Heart left ventricle (tissue), 16 donors: ENCODE data around the gene STRAP. TPM values are rescaled to one million over a fixed set of nuclear protein-coding genes. Genes with fewer than 3 reads are reported as not detected.
A peak's percentile ranks its signal among the peaks of the same experiment; 100 is the strongest.

ENCODE experiments used
- ATAC-seq, 4 donors: fragments of 200-7000 bp; cut with Tn5 transposase; one replicate each; pipeline ENCODE4 v1.9.1; 2020 to 2022; ENCODE audit warnings: moderate library complexity in 4 of 4, mild to moderate bottlenecking in 3 of 4, moderate number of reproducible peaks in 1 of 4
- DNase-seq, 5 donors: peaks; one replicate each; pipeline ENCODE4 v3.0.0-alpha.2; 2020
- H3K27ac ChIP-seq, 12 donors: fragments of 200-600 bp; sonication (generic) in 4 of 12; one replicate each; pipeline versions ENCODE4 v1.5.0 to v1.8.0; 2016 to 2022; ENCODE audit warnings: mild to moderate bottlenecking in 2 of 12
- H3K27me3 ChIP-seq, 9 donors: fragments of 200-600 bp; sonication (generic) in 2 of 9; one replicate each; pipeline versions ENCODE4 v1.5.1 to v1.8.0; 2016 to 2022; ENCODE audit warnings: mild to moderate bottlenecking in 3 of 9
- H3K36me3 ChIP-seq, 9 donors: fragments of 200-600 bp; sonication (generic) in 2 of 9; one replicate each; pipeline versions ENCODE4 v1.5.0 to v1.8.0; 2018 to 2022; ENCODE audit warnings: mild to moderate bottlenecking in 2 of 9
- H3K4me1 ChIP-seq, 12 donors: fragments of 200-600 bp; sonication (generic) in 4 of 12; one replicate each; pipeline versions ENCODE4 v1.5.0 to v1.8.0; 2016 to 2022; ENCODE audit warnings: mild to moderate bottlenecking in 3 of 12
- H3K4me3 ChIP-seq, 12 donors: fragments of 200-600 bp; sonication (generic) in 4 of 12; one replicate each; pipeline versions ENCODE4 v1.5.0 to v1.8.0; 2017 to 2022; ENCODE audit warnings: mild to moderate bottlenecking in 9 of 12, moderate library complexity in 4 of 12
- H3K9me3 ChIP-seq, 12 donors: fragments of 200-600 bp; sonication (generic) in 4 of 12; one replicate each; pipeline versions ENCODE4 v1.5.0 to v1.8.0; 2016 to 2022; ENCODE audit warnings: mild to moderate bottlenecking in 1 of 12
- POLR2A ChIP-seq, 2 donors: fragments of 450-650 bp; IDR thresholded peaks; one replicate each; pipeline ENCODE4 v1.6.1; 2017; ENCODE audit warnings: antibody characterized with exemption in 2 of 2, mild to moderate bottlenecking in 2 of 2, moderate library complexity in 2 of 2
- WGBS, 4 donors: extraction: QIAGEN DNeasy Blood & Tissue Kit in 2 of 4; methylation state at CpG; one replicate each; pipeline versions ENCODE4 v1.1.5 to v1.1.7; 2013 to 2018; 5-methylcytosine and 5-hydroxymethylcytosine counted together
- intact Hi-C, 10 donors: fragments of 100-400 bp; cut with DNase I; formaldehyde crosslinking; loops; one replicate each; pipeline versions ENCODE4 v1.11.1 to v1.14.2; 2022
- polyA plus RNA-seq, 2 donors: library from polyadenylated mRNA; stranded (reverse); fragments of 200-250 nt; gene quantifications; one replicate each; pipeline ENCODE4 v1.2.3, GENCODE V29; 2013
- total RNA-seq, 9 donors: library from RNA; depleted of rRNA in 2 of 9; stranded (reverse); fragments of >200 nt in 2 of 9; fragmentation: NEBNext Ultra II Directional in 3 of 9; extraction: Animal tissue kit (Norgen Biotek cat#: 25700) in 3 of 9; gene quantifications; one replicate each; pipeline versions ENCODE4 v1.1.0 to v1.2.4, GENCODE V29; 2016 to 2023
- TF ChIP-seq, protein P1 (sequence below), 12 donors: fragments of 200-600 bp; sonication (generic) in 4 of 12; IDR thresholded peaks; one replicate each; pipeline versions ENCODE4 v1.5.0 to v1.8.0; 2018 to 2022; ENCODE audit warnings: antibody characterized with exemption in 12 of 12, mild to moderate bottlenecking in 5 of 12
- donor health status: ischemic (EF 13 %, LVEDD 7.1; RV severe dilation, severe dysfunction).
- donor health status: healthy with polysubstance abuse.
- donor health status: DM: no; HTN: yes; CAD: no.
- donor health status: DM: no; HTN: no; CAD: no.
- donor health status: ischemic (EF 25% LVEDD 6.9; RV normal size, moderate dysfunction).
- donor health status: ischemic (EF 25% LVEDD 5.7; RV mildly dilated, moderate dysfunction).
- donor health status: healthy.
- donor health status: DM: yes; HTN: yes; CAD: no.
- donor health status: ischemic (EF 35%, LVEDD 5.7; RV mildly dilated, moderate dysfunction).
- donor health status: nonischemic (EF 11% LVEDD 7.7; RV severe dilation, severe dysfunction).
- donor health status: DM: yes; HTN: yes; CAD: no.
- donor health status: PGD.
- donor health status: ischemic (EF 29% LVEDD 5.4; RV normal size, mild dysfunction).
- donor health status: nonischemic (EF 23%, LVEDD 6.1; RV moderate dilation, normal function).

STRAP gene
- total and polyA plus RNA-seq, 11 donors: 61.6 to 237 (median 118) TPM

GRCh38 chr12:15875863-15876262 lies 6.3 kb upstream of the STRAP start:
- ATAC-seq (no peak), DNase-seq (no peak)
- Histone ChIP-seq H3K4me1 (no peaks in the 10 kb centered on the region), H3K27me3 (no peaks in the 10 kb centered on the region), H3K36me3 (no peaks in the 10 kb centered on the region), H3K4me3 (no peak overlapping the region), H3K27ac (no peak overlapping the region), H3K9me3 (no peaks in the 10 kb centered on the region)
- 92 to 100% (median 98%) methylated on average over 1 of the region's 1 CpG for WGBS, 4 donors
- intact Hi-C loops: no loop called here
- TF ChIP-seq, protein P1, sequence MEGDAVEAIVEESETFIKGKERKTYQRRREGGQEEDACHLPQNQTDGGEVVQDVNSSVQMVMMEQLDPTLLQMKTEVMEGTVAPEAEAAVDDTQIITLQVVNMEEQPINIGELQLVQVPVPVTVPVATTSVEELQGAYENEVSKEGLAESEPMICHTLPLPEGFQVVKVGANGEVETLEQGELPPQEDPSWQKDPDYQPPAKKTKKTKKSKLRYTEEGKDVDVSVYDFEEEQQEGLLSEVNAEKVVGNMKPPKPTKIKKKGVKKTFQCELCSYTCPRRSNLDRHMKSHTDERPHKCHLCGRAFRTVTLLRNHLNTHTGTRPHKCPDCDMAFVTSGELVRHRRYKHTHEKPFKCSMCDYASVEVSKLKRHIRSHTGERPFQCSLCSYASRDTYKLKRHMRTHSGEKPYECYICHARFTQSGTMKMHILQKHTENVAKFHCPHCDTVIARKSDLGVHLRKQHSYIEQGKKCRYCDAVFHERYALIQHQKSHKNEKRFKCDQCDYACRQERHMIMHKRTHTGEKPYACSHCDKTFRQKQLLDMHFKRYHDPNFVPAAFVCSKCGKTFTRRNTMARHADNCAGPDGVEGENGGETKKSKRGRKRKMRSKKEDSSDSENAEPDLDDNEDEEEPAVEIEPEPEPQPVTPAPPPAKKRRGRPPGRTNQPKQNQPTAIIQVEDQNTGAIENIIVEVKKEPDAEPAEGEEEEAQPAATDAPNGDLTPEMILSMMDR (IDR thresholded peaks at IDR 0.05): no peak
- no peak for TF ChIP-seq POLR2A (IDR thresholded peaks at IDR 0.05)

DNA sequence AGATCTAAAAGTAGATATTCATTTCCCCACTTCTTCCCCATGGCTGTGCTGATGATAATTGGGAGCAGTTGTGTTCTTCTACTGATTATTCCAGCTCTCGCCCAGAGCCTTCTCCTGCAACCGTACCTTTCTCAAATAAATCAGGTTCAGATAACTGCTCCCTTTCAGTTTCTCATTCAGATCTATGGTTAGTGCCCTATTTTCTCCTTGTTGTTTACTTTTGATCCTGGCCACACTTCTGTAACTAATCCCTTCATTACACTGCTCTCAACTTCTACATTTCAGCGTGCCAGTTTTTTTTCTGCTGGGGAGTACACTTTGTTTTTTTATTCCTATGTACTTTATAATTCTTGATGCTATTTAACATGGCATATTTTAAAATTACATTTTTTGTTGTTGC lies 2.8 kb upstream of the STRAP start:
- no peak overlapping the region for H3K4me3 ChIP-seq
- H3K27ac ChIP-seq: no peak overlapping the region
- intact Hi-C loops: no loop called here
- H3K9me3 ChIP-seq: no peaks in the 10 kb centered on the region
- WGBS, 4 donors: 96 to 98% (median 97%) methylated on average over 3 of the region's 3 CpGs
- peaks cover 0 to 2% (median 0%) of the 10 kb centered on the region in 9 donors for H3K36me3 ChIP-seq
- H3K27me3 ChIP-seq: no peaks in the 10 kb centered on the region
- no peak for TF ChIP-seq POLR2A (IDR thresholded peaks at IDR 0.05)
- TF ChIP-seq, protein P1 (IDR thresholded peaks at IDR 0.05): no peak
- peaks cover 0 to 22% (median 16%) of the 10 kb centered on the region in 12 donors for H3K4me1 ChIP-seq
- ATAC-seq (no peak), DNase-seq (no peak)

DNA sequence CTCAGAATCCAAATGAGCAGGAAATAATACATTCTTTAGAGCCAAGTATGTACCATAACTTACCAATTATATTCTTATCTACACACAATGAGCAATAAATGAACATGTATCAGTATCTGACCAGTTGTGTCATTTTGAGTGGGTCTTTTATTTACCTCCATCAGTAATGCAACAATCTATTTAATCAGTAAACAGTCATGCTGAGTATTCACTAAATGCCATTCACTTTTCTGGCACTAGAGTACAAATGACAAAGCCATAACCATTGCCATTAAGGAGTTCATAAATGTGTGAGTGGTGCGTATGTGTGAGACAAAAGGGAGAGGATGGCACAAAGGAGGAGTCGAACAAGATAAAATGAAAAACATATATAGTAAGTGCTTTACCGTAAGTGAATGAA lies 1.5 kb upstream of the STRAP start:
- H3K4me1 ChIP-seq: peaks cover 0 to 34% (median 25%) of the 10 kb centered on the region in 12 donors
- intact Hi-C loops: loop anchor here in 1 of 10 donors (10.0 kb wide), 1 partner anchor 1106 kb away; a partner anchor contains a TSS
- ATAC-seq (no peak), DNase-seq (no peak)
- TF ChIP-seq, protein P1 (IDR thresholded peaks at IDR 0.05): no peak
- no peak for TF ChIP-seq POLR2A (IDR thresholded peaks at IDR 0.05)
- no peak overlapping the region for H3K27ac ChIP-seq
- no peaks in the 10 kb centered on the region for H3K27me3 ChIP-seq
- 94 to 98% (median 96%) methylated on average over 3 of the region's 3 CpGs for WGBS, 4 donors
- H3K9me3 ChIP-seq: no peaks in the 10 kb centered on the region
- peaks cover 0 to 9% (median 0%) of the 10 kb centered on the region in 9 donors for H3K36me3 ChIP-seq
- no peak overlapping the region for H3K4me3 ChIP-seq

- ATAC-seq (no peak), DNase-seq (no peak)
- H3K27ac ChIP-seq: peak overlapping the region in 7 of 12 donors; percentile 24 to 99 (median 97)
- peaks cover 0 to 20% (median 6%) of the 10 kb centered on the region in 9 donors for H3K36me3 ChIP-seq
- intact Hi-C loops: loop anchor here in 1 of 10 donors (10.0 kb wide), 1 partner anchor 1109 kb away; a partner anchor contains a TSS
- no peaks in the 10 kb centered on the region for H3K27me3 ChIP-seq
- 30 to 48% (median 45%) methylated on average over 6 of the region's 6 CpGs for WGBS, 4 donors
- no peaks in the 10 kb centered on the region for H3K9me3 ChIP-seq
- H3K4me3 ChIP-seq: peak overlapping the region in 10 of 12 donors; percentile 46 to 96 (median 84)
- peaks cover 0 to 62% (median 39%) of the 10 kb centered on the region in 12 donors for H3K4me1 ChIP-seq
- TF ChIP-seq POLR2A (IDR thresholded peaks at IDR 0.05): no peak
- TF ChIP-seq, protein P1 (IDR thresholded peaks at IDR 0.05): no peak
These were observed 1.3 kb downstream of the STRAP start for GRCh38 chr12:15883536-15883935.
